ENCODE data around the gene TMEM42.
"Not testable (repeated sequence)": the region's sequence is repeated elsewhere in the genome, so short reads cannot be mapped to it uniquely, and the experiment has no call there.

Gene TMEM42

GRCh38 chr3:44861412-44862225 is at the start of gene TMEM42:
TSS of gene TMEM42 (plus strand) at chr3:44861912. CDS start at chr3:44861925, 13 bp downstream.
- peak within 1 kb of the TSS; percentile 84 for H3K27ac ChIP-seq (ENCODE audit: low read depth, low read length)
- H3K9ac ChIP-seq (ENCODE audit: low read length in 5 of 5) = peak within 1 kb of the TSS; percentile 75 to 96 (median 87)
- peaks cover 2 to 14% (median 13%) of the 10 kb centered on the region in 5 donors for H3K4me1 ChIP-seq (ENCODE audit: control insufficient read depth in 5 of 5, insufficient read depth in 5 of 5, low read length in 5 of 5)
- no peaks in the 10 kb centered on the region for H3K27me3 ChIP-seq (ENCODE audit: control insufficient read depth in 5 of 5, insufficient read depth in 4 of 5, low read length in 5 of 5)
- H3K4me3 ChIP-seq (ENCODE audit: low read depth in 1 of 5, low read length in 5 of 5) = peak within 1 kb of the TSS; percentile 80 to 93 (median 85)
- peaks cover 0 to 9% (median 5%) of the 10 kb centered on the region in 5 donors for H3K36me3 ChIP-seq (ENCODE audit: control insufficient read depth in 5 of 5, insufficient read depth in 5 of 5, low read length in 5 of 5)
- H3K9me3 ChIP-seq (ENCODE audit: control insufficient read depth in 5 of 5, low read length in 5 of 5) = peaks cover 0 to 5% (median 0%) of the 10 kb centered on the region in 5 donors

DNA sequence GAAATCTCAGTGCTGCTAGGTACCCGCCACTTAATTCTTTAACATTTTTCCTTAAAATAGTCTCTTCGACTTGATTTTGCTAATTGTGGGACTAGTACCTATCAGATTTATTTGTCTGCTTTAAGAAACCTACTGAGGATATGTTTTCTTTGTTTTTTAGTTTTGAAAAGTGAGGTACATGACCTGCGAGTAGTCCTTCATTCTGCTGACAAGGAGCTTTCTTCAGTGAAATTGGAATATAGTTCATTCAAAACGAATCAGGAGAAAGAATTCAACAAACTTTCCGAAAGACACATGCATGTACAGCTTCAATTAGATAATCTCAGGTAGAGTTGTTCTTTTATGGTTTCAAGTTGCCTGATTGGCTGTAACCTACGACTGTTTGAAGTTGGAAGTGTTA is 47.0 kb upstream of the TMEM42 start:
- Histone ChIP-seq H3K4me3 (ENCODE audit: low read depth in 1 of 5, low read length in 5 of 5) (no peak overlapping the region), H3K4me1 (ENCODE audit: control insufficient read depth in 5 of 5, insufficient read depth in 5 of 5, low read length in 5 of 5) (no peaks in the 10 kb centered on the region), H3K36me3 (ENCODE audit: control insufficient read depth in 5 of 5, insufficient read depth in 5 of 5, low read length in 5 of 5) (no peaks in the 10 kb centered on the region), H3K27ac (ENCODE audit: low read depth, low read length) (no peak overlapping the region), H3K9ac (ENCODE audit: low read length in 5 of 5) (no peak overlapping the region), H3K27me3 (ENCODE audit: control insufficient read depth in 5 of 5, insufficient read depth in 4 of 5, low read length in 5 of 5) (no peaks in the 10 kb centered on the region), H3K9me3 (ENCODE audit: control insufficient read depth in 5 of 5, low read length in 5 of 5) (no peaks in the 10 kb centered on the region)

DNA sequence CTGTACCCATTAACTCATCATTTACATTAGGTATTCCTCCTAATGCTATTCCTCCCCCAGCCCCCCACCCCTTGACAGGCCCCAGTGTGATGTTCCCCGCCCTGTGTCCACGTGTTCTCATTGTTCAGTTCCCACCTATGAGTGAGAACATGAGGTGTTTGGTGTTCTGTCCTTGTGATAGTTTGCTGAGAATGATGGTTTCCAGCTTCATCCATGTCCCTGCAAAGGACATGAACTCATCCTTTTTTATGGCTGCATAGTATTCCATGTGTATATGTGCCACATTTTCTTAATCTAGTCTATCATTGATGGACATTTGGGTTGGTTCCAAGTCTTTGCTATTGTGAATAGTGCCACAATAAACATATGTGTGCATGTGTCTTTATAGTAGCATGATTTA is 45.4 kb upstream of the TMEM42 start:
- H3K27me3 ChIP-seq (ENCODE audit: control insufficient read depth in 5 of 5, insufficient read depth in 4 of 5, low read length in 5 of 5); H3K27ac ChIP-seq (ENCODE audit: low read depth, low read length); H3K4me3 ChIP-seq (ENCODE audit: low read depth in 1 of 5, low read length in 5 of 5); H3K36me3 ChIP-seq (ENCODE audit: control insufficient read depth in 5 of 5, insufficient read depth in 5 of 5, low read length in 5 of 5); H3K9ac ChIP-seq (ENCODE audit: low read length in 5 of 5); H3K4me1 ChIP-seq (ENCODE audit: control insufficient read depth in 5 of 5, insufficient read depth in 5 of 5, low read length in 5 of 5); H3K9me3 ChIP-seq (ENCODE audit: control insufficient read depth in 5 of 5, low read length in 5 of 5): not testable (repeated sequence)

DNA sequence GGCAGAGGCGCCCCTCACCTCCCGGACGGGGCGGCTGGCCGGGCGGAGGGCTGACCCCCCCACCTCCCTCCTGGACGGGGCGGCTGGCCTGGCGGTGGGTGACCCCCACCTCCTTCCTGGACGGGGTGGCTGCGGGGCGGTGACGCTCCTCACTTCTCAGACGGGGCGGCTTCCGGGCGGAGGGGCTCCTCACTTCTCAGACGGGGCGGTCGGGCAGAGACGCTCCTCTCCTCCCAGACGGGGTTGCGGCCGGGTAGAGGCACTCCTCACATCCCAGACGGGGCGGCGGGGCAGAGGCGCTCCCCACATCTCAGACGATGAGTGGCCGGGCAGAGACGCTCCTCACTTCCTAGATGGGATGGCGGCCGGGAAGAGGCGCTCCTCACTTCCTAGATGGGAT is 40.5 kb upstream of the TMEM42 start:
- H3K27me3 ChIP-seq (ENCODE audit: control insufficient read depth in 5 of 5, insufficient read depth in 4 of 5, low read length in 5 of 5); H3K9ac ChIP-seq (ENCODE audit: low read length in 5 of 5); H3K4me3 ChIP-seq (ENCODE audit: low read depth in 1 of 5, low read length in 5 of 5); H3K9me3 ChIP-seq (ENCODE audit: control insufficient read depth in 5 of 5, low read length in 5 of 5); H3K27ac ChIP-seq (ENCODE audit: low read depth, low read length); H3K36me3 ChIP-seq (ENCODE audit: control insufficient read depth in 5 of 5, insufficient read depth in 5 of 5, low read length in 5 of 5): not testable (repeated sequence)
- H3K4me1 ChIP-seq (ENCODE audit: control insufficient read depth in 5 of 5, insufficient read depth in 5 of 5, low read length in 5 of 5) = peaks cover 2 to 23% (median 19%) of the 10 kb centered on the region in 5 donors

DNA sequence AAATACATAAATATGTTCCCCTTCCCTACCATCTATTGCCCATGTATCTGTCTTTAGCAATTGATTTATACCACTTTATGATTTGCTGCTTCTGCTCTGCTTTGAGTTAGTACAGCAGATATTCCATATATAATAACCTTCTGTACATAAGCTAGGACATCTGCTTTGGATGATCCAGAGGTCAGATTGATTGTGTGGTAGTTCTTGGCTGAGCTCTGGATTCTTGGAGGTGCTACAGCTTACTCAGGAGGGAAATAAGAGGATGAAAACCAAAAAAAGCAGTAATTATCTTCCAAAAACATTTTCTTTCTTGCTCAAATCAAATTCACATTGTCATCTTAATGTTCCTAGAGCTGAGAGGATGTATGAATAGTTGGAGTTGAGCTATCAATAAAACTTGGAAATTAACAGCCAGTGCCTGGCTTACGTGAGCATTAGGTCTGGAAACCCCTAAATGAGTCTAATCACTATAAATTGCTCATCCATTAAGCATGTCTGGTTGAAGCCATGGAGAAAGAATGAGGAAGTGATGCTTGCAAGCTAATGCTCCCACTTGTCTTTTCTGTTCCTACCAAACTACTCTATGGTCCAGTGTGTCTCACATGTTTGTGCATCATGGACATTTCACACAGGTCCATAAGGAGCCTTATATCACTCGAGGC is 36.3 kb upstream of the TMEM42 start:
- Histone ChIP-seq H3K4me1 (ENCODE audit: control insufficient read depth in 5 of 5, insufficient read depth in 5 of 5, low read length in 5 of 5) (peaks cover 2 to 23% (median 19%) of the 10 kb centered on the region in 5 donors), H3K9me3 (ENCODE audit: control insufficient read depth in 5 of 5, low read length in 5 of 5) (no peaks in the 10 kb centered on the region), H3K27me3 (ENCODE audit: control insufficient read depth in 5 of 5, insufficient read depth in 4 of 5, low read length in 5 of 5) (no peaks in the 10 kb centered on the region), H3K36me3 (ENCODE audit: control insufficient read depth in 5 of 5, insufficient read depth in 5 of 5, low read length in 5 of 5) (no peaks in the 10 kb centered on the region), H3K27ac (ENCODE audit: low read depth, low read length) (peak overlapping the region; percentile 91), H3K9ac (ENCODE audit: low read length in 5 of 5) (peak overlapping the region in 1 of 5 donors; percentile 57), H3K4me3 (ENCODE audit: low read depth in 1 of 5, low read length in 5 of 5) (no peak overlapping the region)

DNA sequence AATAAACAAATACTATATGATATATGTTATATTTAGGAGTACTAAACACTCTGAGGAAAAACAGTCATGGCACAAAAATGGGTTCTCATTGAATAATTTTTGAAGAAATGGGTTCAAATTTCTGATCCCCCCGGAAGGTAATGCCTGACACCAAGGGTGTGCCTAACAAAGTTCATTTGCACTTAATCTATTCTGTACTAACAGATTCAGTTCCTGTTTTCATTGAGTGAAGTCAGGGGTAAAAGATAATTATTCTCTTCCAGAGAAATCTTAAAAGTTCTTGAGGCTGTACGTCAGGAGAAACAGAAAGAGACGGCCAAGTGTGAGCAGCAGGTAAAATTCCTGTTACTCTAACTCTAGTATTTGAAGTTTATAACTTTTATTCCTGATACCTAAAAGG is 34.5 kb upstream of the TMEM42 start:
- no peaks in the 10 kb centered on the region for H3K9me3 ChIP-seq (ENCODE audit: control insufficient read depth in 5 of 5, low read length in 5 of 5)
- peaks cover 2 to 23% (median 19%) of the 10 kb centered on the region in 5 donors for H3K4me1 ChIP-seq (ENCODE audit: control insufficient read depth in 5 of 5, insufficient read depth in 5 of 5, low read length in 5 of 5)
- no peaks in the 10 kb centered on the region for H3K27me3 ChIP-seq (ENCODE audit: control insufficient read depth in 5 of 5, insufficient read depth in 4 of 5, low read length in 5 of 5)
- no peak overlapping the region for H3K4me3 ChIP-seq (ENCODE audit: low read depth in 1 of 5, low read length in 5 of 5)
- H3K9ac ChIP-seq (ENCODE audit: low read length in 5 of 5) = no peak overlapping the region
- H3K36me3 ChIP-seq (ENCODE audit: control insufficient read depth in 5 of 5, insufficient read depth in 5 of 5, low read length in 5 of 5) = no peaks in the 10 kb centered on the region
- H3K27ac ChIP-seq (ENCODE audit: low read depth, low read length) = no peak overlapping the region

GRCh38 chr3:44831232-44831631 is 30.5 kb upstream of the TMEM42 start:
- Histone ChIP-seq H3K9ac (ENCODE audit: low read length in 5 of 5) (no peak overlapping the region), H3K9me3 (ENCODE audit: control insufficient read depth in 5 of 5, low read length in 5 of 5) (no peaks in the 10 kb centered on the region), H3K27ac (ENCODE audit: low read depth, low read length) (no peak overlapping the region), H3K4me1 (ENCODE audit: control insufficient read depth in 5 of 5, insufficient read depth in 5 of 5, low read length in 5 of 5) (no peaks in the 10 kb centered on the region), H3K36me3 (ENCODE audit: control insufficient read depth in 5 of 5, insufficient read depth in 5 of 5, low read length in 5 of 5) (no peaks in the 10 kb centered on the region), H3K27me3 (ENCODE audit: control insufficient read depth in 5 of 5, insufficient read depth in 4 of 5, low read length in 5 of 5) (no peaks in the 10 kb centered on the region), H3K4me3 (ENCODE audit: low read depth in 1 of 5, low read length in 5 of 5) (no peak overlapping the region)

GRCh38 chr3:44832032-44832431 is 29.7 kb upstream of the TMEM42 start:
- Histone ChIP-seq H3K27me3 (ENCODE audit: control insufficient read depth in 5 of 5, insufficient read depth in 4 of 5, low read length in 5 of 5) (no peaks in the 10 kb centered on the region), H3K9me3 (ENCODE audit: control insufficient read depth in 5 of 5, low read length in 5 of 5) (peaks cover 2 to 6% (median 5%) of the 10 kb centered on the region in 5 donors), H3K4me3 (ENCODE audit: low read depth in 1 of 5, low read length in 5 of 5) (no peak overlapping the region), H3K27ac (ENCODE audit: low read depth, low read length) (no peak overlapping the region), H3K9ac (ENCODE audit: low read length in 5 of 5) (no peak overlapping the region), H3K36me3 (ENCODE audit: control insufficient read depth in 5 of 5, insufficient read depth in 5 of 5, low read length in 5 of 5) (no peaks in the 10 kb centered on the region), H3K4me1 (ENCODE audit: control insufficient read depth in 5 of 5, insufficient read depth in 5 of 5, low read length in 5 of 5) (no peaks in the 10 kb centered on the region)

DNA sequence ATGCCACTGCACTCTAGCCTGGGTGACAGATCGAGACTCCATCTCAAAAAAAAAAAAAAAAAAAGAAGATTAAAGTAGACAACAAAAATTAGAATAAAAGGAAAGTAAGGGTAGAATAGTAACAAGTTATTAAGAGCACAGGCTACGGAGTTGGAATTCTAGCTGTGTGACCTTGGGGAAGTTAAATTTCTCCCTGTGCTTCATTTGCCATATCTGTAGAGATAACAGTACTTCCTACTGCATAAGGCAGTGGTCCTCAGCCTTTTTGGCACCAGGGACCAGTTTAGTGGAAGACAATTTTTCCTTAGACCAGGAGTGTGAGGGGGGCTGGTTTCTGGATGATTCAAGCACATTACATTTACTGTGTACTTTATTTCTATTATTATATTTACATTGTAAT is 28.7 kb upstream of the TMEM42 start:
- Histone ChIP-seq H3K9me3 (ENCODE audit: control insufficient read depth in 5 of 5, low read length in 5 of 5) (peaks cover 2 to 8% (median 6%) of the 10 kb centered on the region in 5 donors), H3K27ac (ENCODE audit: low read depth, low read length) (no peak overlapping the region), H3K4me3 (ENCODE audit: low read depth in 1 of 5, low read length in 5 of 5) (no peak overlapping the region), H3K27me3 (ENCODE audit: control insufficient read depth in 5 of 5, insufficient read depth in 4 of 5, low read length in 5 of 5) (no peaks in the 10 kb centered on the region), H3K9ac (ENCODE audit: low read length in 5 of 5) (no peak overlapping the region), H3K4me1 (ENCODE audit: control insufficient read depth in 5 of 5, insufficient read depth in 5 of 5, low read length in 5 of 5) (no peaks in the 10 kb centered on the region), H3K36me3 (ENCODE audit: control insufficient read depth in 5 of 5, insufficient read depth in 5 of 5, low read length in 5 of 5) (no peaks in the 10 kb centered on the region)

DNA sequence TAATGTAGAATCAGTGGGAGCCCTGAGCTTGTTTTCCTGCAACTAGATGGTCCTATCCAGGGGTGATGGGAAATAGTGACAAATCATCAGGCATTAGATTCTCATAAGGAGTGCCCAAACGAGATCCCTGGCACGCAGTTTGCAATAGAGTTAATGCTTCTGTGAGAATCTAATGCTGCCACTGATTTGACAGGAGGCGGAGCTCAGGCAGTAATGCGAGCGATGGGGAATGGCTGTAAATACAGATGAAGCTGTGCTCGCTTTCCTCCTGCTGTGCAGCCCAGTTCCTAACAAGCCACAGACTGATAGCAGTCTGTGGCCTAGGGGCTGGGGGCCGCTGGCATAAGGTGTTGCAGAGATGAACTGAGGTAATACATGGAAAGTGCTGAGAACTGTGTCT is 28.3 kb upstream of the TMEM42 start:
- H3K4me1 ChIP-seq (ENCODE audit: control insufficient read depth in 5 of 5, insufficient read depth in 5 of 5, low read length in 5 of 5) = no peaks in the 10 kb centered on the region

More for the DNA sequence above, 28.3 kb upstream of the TMEM42 start:
- Histone ChIP-seq H3K27ac (ENCODE audit: low read depth, low read length) (no peak overlapping the region), H3K36me3 (ENCODE audit: control insufficient read depth in 5 of 5, insufficient read depth in 5 of 5, low read length in 5 of 5) (no peaks in the 10 kb centered on the region), H3K27me3 (ENCODE audit: control insufficient read depth in 5 of 5, insufficient read depth in 4 of 5, low read length in 5 of 5) (no peaks in the 10 kb centered on the region), H3K4me3 (ENCODE audit: low read depth in 1 of 5, low read length in 5 of 5) (no peak overlapping the region), H3K9me3 (ENCODE audit: control insufficient read depth in 5 of 5, low read length in 5 of 5) (peaks cover 2 to 8% (median 6%) of the 10 kb centered on the region in 5 donors), H3K9ac (ENCODE audit: low read length in 5 of 5) (no peak overlapping the region)

Data from subcutaneous abdominal adipose tissue (tissue), 5 donors.